Putamen (tissue), 1 donor: ENCODE data around the gene MYL5.
"Not testable (repeated sequence)": the region's sequence is repeated elsewhere in the genome, so short reads cannot be mapped to it uniquely, and the experiment has no call there.

Experiments
- DNase-seq: peaks from one replicate; pipeline ENCODE4 v3.0.0-alpha.2; 2016; ENCODE audit warnings: low spot score

The MYL5 gene

GRCh38 chr4:636628-637159, 37.6 kb upstream of the MYL5 start:
- DNase-seq = no peak

- no peak for DNase-seq
These were observed 36.6 kb upstream of the MYL5 start for GRCh38 chr4:637536-638280.

- not testable (repeated sequence) for DNase-seq
These were observed 32.0 kb upstream of the MYL5 start for GRCh38 chr4:642366-642765.

- no peak for DNase-seq
These were observed 27.9 kb upstream of the MYL5 start for GRCh38 chr4:646460-646859.

GRCh38 chr4:647481-647880, 26.9 kb upstream of the MYL5 start:
- DNase-seq = no peak

- DNase-seq = no peak
These were observed 25.6 kb upstream of the MYL5 start for GRCh38 chr4:648579-649292.

DNA sequence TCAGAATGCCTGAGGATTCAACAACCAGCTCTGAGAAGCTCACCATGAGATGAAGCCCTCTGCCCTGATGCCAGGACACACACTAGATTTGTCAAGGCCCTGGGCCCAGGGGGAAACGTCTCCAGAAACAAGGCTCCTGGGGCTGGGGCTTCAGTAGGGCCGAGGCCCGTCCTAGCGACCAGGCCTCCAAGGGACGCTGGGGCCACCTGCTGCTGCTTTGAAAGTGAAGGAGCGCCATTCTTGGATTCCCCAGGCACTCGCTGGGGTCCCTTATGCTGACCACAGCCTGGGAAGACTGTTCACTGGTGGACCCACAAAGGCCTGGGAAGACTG, 25.1 kb upstream of the MYL5 start:
- DNase-seq = no peak

GRCh38 chr4:649751-650310, 24.5 kb upstream of the MYL5 start:
- DNase-seq = no peak

GRCh38 chr4:650461-650860, 23.9 kb upstream of the MYL5 start:
- no peak for DNase-seq

DNA sequence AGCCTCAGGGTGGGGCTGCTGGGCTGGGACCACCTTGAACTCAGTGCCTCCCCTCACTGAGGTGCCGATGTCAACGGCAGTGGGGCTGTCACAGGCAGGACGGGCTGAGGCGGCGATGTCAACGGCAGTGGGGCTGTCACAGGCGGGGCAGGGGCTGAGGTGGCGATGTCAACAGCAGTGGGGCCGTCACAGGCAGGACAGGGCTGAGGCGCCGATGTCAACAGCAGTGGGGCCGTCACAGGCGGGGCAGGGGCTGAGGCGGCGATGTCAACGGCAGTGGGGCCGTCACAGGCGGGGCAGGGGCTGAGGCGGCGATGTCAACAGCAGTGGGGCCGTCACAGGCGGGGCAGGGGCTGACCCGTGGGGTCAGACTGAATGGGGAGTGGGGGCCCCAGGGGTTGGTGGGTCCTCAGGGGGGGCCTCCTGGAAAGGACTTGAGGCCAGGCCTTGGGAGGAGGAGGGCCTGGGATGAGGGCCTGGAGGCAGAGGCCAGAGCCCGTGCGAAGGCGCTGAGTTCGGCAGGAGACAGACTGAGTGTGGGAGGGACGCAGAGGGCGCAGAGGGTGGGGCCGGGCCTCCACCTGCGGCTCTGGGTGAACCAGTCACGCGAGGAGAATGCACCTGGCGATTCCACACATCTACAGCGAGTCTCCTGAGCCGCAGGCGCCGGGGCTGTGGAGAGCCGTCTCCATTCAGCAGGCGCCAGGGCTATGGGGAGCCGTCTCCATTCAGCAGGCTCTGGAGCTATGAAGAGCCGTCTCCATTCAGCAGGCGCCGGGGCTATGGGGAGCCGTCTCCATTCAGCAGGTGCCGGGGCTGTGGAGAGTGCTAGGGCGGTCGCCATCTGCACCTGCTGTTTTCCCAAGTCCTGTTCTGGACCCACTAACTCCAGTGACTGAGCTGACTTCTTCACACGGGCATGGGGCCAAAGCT, 23.1 kb upstream of the MYL5 start:
- DNase-seq = peak; percentile 83

DNA sequence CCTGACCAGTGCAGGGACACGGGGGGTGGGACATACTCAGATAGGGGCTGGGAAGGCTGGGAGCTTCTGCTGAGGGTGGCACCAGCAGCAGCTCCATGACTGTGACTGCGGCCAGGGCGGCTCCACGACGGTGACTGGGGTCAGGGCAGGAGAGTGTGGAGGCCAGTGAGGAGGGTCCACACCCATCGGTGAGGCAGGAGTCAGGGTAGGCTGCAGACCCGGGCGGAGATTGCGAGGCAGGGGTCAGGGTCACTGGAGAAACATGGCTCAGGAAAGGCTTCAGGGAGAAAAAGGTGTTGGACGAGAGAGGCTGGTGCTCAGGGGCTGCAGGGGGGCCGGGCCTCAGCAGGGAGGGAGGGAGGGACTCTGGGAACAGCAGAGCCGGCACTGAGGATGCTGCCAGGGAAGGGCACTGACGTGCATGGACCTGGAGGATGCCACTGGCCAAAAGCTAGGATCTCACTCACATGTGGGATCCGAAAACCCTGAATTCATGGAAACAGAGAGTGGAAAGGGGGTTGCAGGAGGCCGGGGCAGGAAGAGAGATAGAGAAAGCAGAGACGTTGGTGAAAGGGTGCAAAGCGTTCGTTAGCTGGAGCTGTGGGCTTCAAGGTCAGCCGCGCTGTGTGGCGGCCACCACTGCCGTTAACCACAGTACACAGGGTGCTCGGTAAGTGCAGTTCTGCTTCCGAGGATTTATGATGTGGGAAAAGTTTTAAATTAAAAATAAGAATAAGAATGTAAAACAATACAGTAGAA, 22.3 kb upstream of the MYL5 start:
- DNase-seq = no peak

GRCh38 chr4:653080-653821, 21.1 kb upstream of the MYL5 start:
- no peak for DNase-seq

DNA sequence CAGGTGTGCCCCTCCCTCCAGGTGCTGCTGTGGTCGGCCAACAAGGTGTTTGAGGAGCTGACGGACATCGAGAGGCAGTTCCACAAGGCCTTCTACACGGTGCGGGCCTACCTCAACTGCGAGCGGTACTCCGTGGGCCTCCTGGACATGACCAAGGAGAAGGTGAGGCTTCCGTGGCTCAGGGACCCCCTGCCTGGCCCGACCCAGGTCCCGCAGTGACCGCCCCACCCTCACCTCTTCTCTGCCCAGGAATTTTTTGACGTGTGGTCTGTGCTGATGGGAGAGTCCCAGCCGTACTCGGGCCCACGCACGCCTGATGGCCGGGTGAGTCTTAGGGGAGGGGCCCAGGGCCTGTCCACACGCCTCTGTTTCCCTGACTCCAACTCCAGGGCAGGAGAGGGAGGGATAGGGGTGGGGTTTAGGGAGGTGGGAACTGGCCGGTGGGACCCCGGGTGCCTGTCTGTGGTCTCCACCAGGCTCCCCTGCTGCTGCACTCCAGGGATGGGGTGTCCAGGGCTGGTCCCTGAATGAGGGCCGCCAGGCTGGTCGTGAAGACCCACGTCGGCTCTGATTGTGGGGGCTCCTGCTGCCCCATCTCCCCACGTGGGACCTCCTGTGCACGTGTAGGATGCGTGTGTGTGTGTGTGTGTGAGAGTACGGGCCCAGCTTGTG, 20.4 kb upstream of the MYL5 start:
- no peak for DNase-seq

DNA sequence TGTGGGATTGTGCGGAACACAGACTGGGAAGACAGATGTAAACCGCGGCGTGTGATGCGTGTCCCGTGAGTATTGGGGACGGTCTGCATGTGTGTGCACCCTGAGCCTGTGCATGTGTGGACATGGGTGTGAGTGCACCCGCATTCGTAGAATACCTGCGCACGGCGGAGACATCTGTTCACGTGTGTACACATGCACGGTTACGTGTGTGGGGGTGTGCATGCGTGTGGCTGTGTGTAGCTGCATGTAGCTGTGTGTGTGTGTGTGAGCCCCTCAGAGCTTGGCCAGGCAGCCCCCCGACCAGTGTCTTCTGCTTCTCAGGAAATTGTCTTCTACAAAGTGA, 19.9 kb upstream of the MYL5 start:
- no peak for DNase-seq

- peak; percentile 78 for DNase-seq
These were observed 19.4 kb upstream of the MYL5 start for GRCh38 chr4:654871-655463.

- DNase-seq = no peak
These were observed 18.7 kb upstream of the MYL5 start for GRCh38 chr4:655464-656151.

DNA sequence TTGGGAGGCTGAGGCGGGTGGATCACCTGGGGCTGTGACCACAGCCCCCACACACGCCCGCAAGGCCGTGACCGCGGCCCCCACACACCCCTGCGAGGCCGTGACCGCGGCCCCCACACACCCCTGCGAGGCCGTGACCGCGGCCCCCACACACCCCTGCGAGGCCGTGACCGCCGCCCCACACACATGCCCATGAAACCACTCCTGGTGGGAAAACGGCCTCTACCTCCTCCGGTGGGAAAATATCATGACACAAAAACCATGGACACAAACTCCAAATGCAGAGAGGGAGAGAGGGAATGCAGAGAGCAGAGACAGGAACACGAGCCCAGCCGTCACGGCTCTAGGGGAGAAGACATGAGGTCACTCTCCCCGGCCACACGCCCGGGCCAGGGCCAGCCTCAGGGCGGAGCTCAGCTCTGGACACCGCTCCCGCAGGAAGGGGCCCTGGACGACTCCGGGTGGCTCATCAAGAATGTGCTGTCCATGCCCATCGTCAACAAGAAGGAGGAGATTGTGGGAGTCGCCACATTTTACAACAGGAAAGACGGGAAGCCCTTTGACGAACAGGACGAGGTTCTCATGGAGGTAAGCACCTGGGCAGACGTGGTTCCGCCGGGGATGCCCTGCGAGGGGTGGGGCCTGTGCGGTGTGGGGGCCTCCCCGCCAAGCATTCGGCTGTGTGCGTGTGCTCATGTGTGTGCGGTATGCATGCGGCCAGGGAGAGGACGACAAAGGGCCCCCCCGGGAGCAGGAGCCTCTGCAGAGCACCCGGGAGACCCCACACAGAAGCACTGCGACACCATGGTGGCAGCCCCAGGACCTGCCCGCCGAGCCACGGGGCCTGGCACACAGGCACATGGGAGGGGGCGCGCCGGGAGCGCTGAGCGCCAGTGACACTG, 17.7 kb upstream of the MYL5 start:
- DNase-seq = no peak

GRCh38 chr4:657338-657833, 17.0 kb upstream of the MYL5 start:
- DNase-seq = no peak
